HG03139 (cell line): ENCODE measurements around the gene APOBEC3B.
"Not testable (repeated sequence)": the region's sequence is repeated elsewhere in the genome, so short reads cannot be mapped to it uniquely, and the experiment has no call there.

Experiments
- ATAC-seq: cut with Tn5 transposase; IDR thresholded peaks from one replicate; pipeline ENCODE4 v1.9.1; 2021; ENCODE audit not compliant: unreplicated experiment

The APOBEC3B gene

GRCh38 chr22:38981992-38982927 is at the start of gene APOBEC3B:
APOBEC3B (plus strand) TSS chr22:38982347; CDS start chr22:38982454, 107 bp downstream.
- ATAC-seq = peak; percentile 43

- ATAC-seq = no peak
Measured at GRCh38 chr22:38935023-38935422, 47.1 kb upstream of the APOBEC3B start.

GRCh38 chr22:38935616-38936015 is 46.5 kb upstream of the APOBEC3B start:
- no peak for ATAC-seq

GRCh38 chr22:38936562-38936961 is 45.6 kb upstream of the APOBEC3B start:
- ATAC-seq = no peak

- ATAC-seq = no peak
Measured at GRCh38 chr22:38937036-38937435, 45.1 kb upstream of the APOBEC3B start.

GRCh38 chr22:38937541-38937940 is 44.6 kb upstream of the APOBEC3B start:
- no peak for ATAC-seq

GRCh38 chr22:38938221-38938620 is 43.9 kb upstream of the APOBEC3B start:
- ATAC-seq = no peak

GRCh38 chr22:38938925-38939324 is 43.2 kb upstream of the APOBEC3B start:
- ATAC-seq = no peak

GRCh38 chr22:38940811-38941384 is 41.2 kb upstream of the APOBEC3B start:
- no peak for ATAC-seq

GRCh38 chr22:38941488-38941987 is 40.6 kb upstream of the APOBEC3B start:
- no peak for ATAC-seq

GRCh38 chr22:38942702-38943101 is 39.4 kb upstream of the APOBEC3B start:
- ATAC-seq = no peak

- ATAC-seq = no peak
Measured at GRCh38 chr22:38943201-38943600, 38.9 kb upstream of the APOBEC3B start.

GRCh38 chr22:38943882-38944281 is 38.3 kb upstream of the APOBEC3B start:
- no peak for ATAC-seq

- ATAC-seq = no peak
Measured at GRCh38 chr22:38944653-38945052, 37.5 kb upstream of the APOBEC3B start.

GRCh38 chr22:38945706-38946338 is 36.3 kb upstream of the APOBEC3B start:
- not testable (repeated sequence) for ATAC-seq

- no peak for ATAC-seq
Measured at GRCh38 chr22:38946771-38947170, 35.4 kb upstream of the APOBEC3B start.

GRCh38 chr22:38947321-38948140 is 34.6 kb upstream of the APOBEC3B start:
- no peak for ATAC-seq

- ATAC-seq = no peak
Measured at GRCh38 chr22:38948181-38948940, 33.8 kb upstream of the APOBEC3B start.

GRCh38 chr22:38949889-38950405 is 32.2 kb upstream of the APOBEC3B start:
- ATAC-seq = no peak
